SK-N-SH (cell line): ENCODE results near the gene VKORC1L1. TPM values are rescaled to one million over a fixed set of nuclear protein-coding genes. Genes with fewer than 3 reads are reported as not detected.
A peak's percentile ranks its signal among the peaks of the same experiment; 100 is the strongest.
"Not testable (repeated sequence)": the region's sequence is repeated elsewhere in the genome, so short reads cannot be mapped to it uniquely, and the experiment has no call there.

Source experiments
- CTCF ChIA-PET: fragments of 300-600, 350-600 bp; formaldehyde crosslinking; extraction: SDS; loops from one replicate; lab custom pipeline; 2021; lab: Yijun Ruan, JAX
- POLR2A ChIA-PET: fragments of 350-600 bp; sonication (Branson Sonifier 250); formaldehyde crosslinking; extraction: SDS; loops from one replicate; lab custom pipeline; 2020; ENCODE audit warnings: antibody characterized with exemption, inconsistent platforms; lab: Yijun Ruan, JAX
- DNase-seq: peaks from one replicate; pipeline ENCODE4 v3.0.0; 2012
- H2AFZ ChIP-seq: fragments of 200-600 bp; sonication (generic); 2 replicates; pipeline ENCODE4 v1.8.1; 2016; ENCODE audit warnings: antibody characterized with exemption, mild to moderate bottlenecking, low read depth
- H3F3A ChIP-seq: fragments of 200-600 bp; sonication (generic); replicated peaks from 2 replicates; pipeline ENCODE3; 2016; ENCODE audit warnings: antibody characterized with exemption, mild to moderate bottlenecking; ENCODE audit not compliant: insufficient read depth
- H3K27ac ChIP-seq, 2 experiments: fragments of 200-500 bp in 1 of 2; fragments of 200-600 bp in 1 of 2; sonication (Bioruptor generic) in 1 of 2; sonication (generic), shearing (Covaris generic) in 1 of 2; 2 replicates each; pipeline versions ENCODE4 v1.5.1 to v1.6.1; 2014 to 2016; ENCODE audit warnings: low read depth in 2 of 2, inconsistent platforms in 1 of 2, low read length in 1 of 2, mild to moderate bottlenecking in 1 of 2, mixed read lengths in 1 of 2
- H3K27me3 ChIP-seq: fragments of 200-600 bp; sonication (generic), shearing (Covaris generic); 2 replicates; pipeline ENCODE4 v1.6.1; 2016; ENCODE audit warnings: mixed run types; ENCODE audit not compliant: insufficient read depth
- H3K36me3 ChIP-seq, 2 experiments: fragments of 200-500 bp in 1 of 2; fragments of 200-600 bp in 1 of 2; sonication (Bioruptor generic) in 1 of 2; sonication (generic) in 1 of 2; replicated peaks in 1 of 2; 2 replicates each; pipeline versions ENCODE3 to v1.5.1; 2014 to 2016; ENCODE audit warnings: low read length in 1 of 2, mild to moderate bottlenecking in 1 of 2; ENCODE audit not compliant: insufficient read depth in 2 of 2, control insufficient read depth in 1 of 2
- H3K4me1 ChIP-seq, 2 experiments: fragments of 200-500 bp in 1 of 2; fragments of 200-600 bp in 1 of 2; sonication (Bioruptor generic) in 1 of 2; sonication (generic), shearing (Covaris generic) in 1 of 2; 2 replicates each; pipeline versions ENCODE4 v1.5.1 to v1.6.1; 2014 to 2016; ENCODE audit warnings: low read depth in 1 of 2, low read length in 1 of 2, mixed run types in 1 of 2; ENCODE audit not compliant: insufficient read depth in 2 of 2, control insufficient read depth in 1 of 2
- H3K4me2 ChIP-seq: fragments of 200-600 bp; sonication (generic), shearing (Covaris generic); 2 replicates; pipeline ENCODE4 v1.6.1; 2017; ENCODE audit warnings: mixed run types
- H3K4me3 ChIP-seq, 2 experiments: fragments of 200-500 bp in 1 of 2; fragments of 200-600 bp in 1 of 2; sonication (Bioruptor generic) in 1 of 2; sonication (generic), shearing (Covaris generic) in 1 of 2; 2 replicates each; pipeline versions ENCODE4 v1.5.1 to v1.8.1; 2014 to 2016; ENCODE audit warnings: low read depth in 2 of 2, inconsistent platforms in 1 of 2, low read length in 1 of 2, mild to moderate bottlenecking in 1 of 2, mixed read lengths in 1 of 2, moderate library complexity in 1 of 2
- H3K79me2 ChIP-seq: fragments of 200-600 bp; sonication (generic); 2 replicates; pipeline ENCODE4 v1.8.1; 2017; ENCODE audit warnings: mild to moderate bottlenecking; ENCODE audit not compliant: insufficient read depth
- H3K9ac ChIP-seq: fragments of 200-600 bp; sonication (generic); 2 replicates; pipeline ENCODE4 v1.6.1; 2017; ENCODE audit warnings: mixed run types
- H3K9me2 ChIP-seq: fragments of 200-600 bp; sonication (generic); 2 replicates; pipeline ENCODE4 v1.6.1; 2017; ENCODE audit warnings: mixed run types
- H3K9me3 ChIP-seq: fragments of 200-600 bp; sonication (generic); 2 replicates; pipeline ENCODE4 v1.6.1; 2017; ENCODE audit warnings: mixed run types, mild to moderate bottlenecking, moderate library complexity
- H4K20me1 ChIP-seq: fragments of 200-600 bp; sonication (generic); 2 replicates; pipeline ENCODE4 v1.6.1; 2017; ENCODE audit warnings: mild to moderate bottlenecking, mixed run types; ENCODE audit not compliant: insufficient read depth
- FOSL2 ChIP-seq: IDR thresholded peaks from 2 replicates; pipeline ENCODE4 v1.4.0; 2012; ENCODE audit warnings: low read depth, mild to moderate bottlenecking, moderate library complexity, borderline replicate concordance
- WGBS: methylation state at CpG from one replicate; pipeline ENCODE4 v1.1.6; 2017; ENCODE audit warnings: low lambda C conversion rate; 5-methylcytosine and 5-hydroxymethylcytosine counted together
- polyA plus RNA-seq, 3 experiments: library from polyadenylated mRNA; depleted of rRNA; stranded (reverse); fragments of >200 nt; gene quantifications; 2 replicates each; pipeline ENCODE4 v1.2.3, GENCODE V29; 2012

Gene VKORC1L1
- polyA plus RNA-seq, 1 of the 3 experiments (the other 2 are of a cell fraction), result 14.7 TPM

GRCh38 chr7:65866244-65866643, 6.6 kb upstream of the VKORC1L1 start:
- POLR2A ChIA-PET, result not testable (repeated sequence)

GRCh38 chr7:65867681-65868080, 5.2 kb upstream of the VKORC1L1 start:
- H3K9me2 ChIP-seq, H3K36me3 ChIP-seq, H3K4me1 ChIP-seq, CTCF ChIA-PET, DNase-seq, H3K9me3 ChIP-seq, H3K79me2 ChIP-seq, H4K20me1 ChIP-seq, POLR2A ChIA-PET, H3K9ac ChIP-seq, H3K4me3 ChIP-seq, H3K27me3 ChIP-seq, H3K27ac ChIP-seq, H2AFZ ChIP-seq, H3K4me2 ChIP-seq: not testable (repeated sequence)
- H3F3A ChIP-seq, result peaks cover 16% of the 10 kb centered on the region
- whole genome bisulfite sequencing, result 68% methylated on average over 2 of the region's 2 CpGs

More at GRCh38 chr7:65866244-65866643, 6.6 kb upstream of the VKORC1L1 start:
- H3K4me1 ChIP-seq, H3K27me3 ChIP-seq, H3K9ac ChIP-seq, H3K36me3 ChIP-seq, DNase-seq, H3K4me2 ChIP-seq, H4K20me1 ChIP-seq, H3K4me3 ChIP-seq, H3K27ac ChIP-seq, CTCF ChIA-PET, H3K9me2 ChIP-seq, H2AFZ ChIP-seq, H3K9me3 ChIP-seq, H3K79me2 ChIP-seq, H3F3A ChIP-seq: not testable (repeated sequence)
- 71% methylated on average over 3 of the region's 3 CpGs for WGBS

GRCh38 chr7:65869312-65869711, 3.6 kb upstream of the VKORC1L1 start:
- H3K4me2 ChIP-seq, H3K9ac ChIP-seq, H3K4me1 ChIP-seq, H3K27me3 ChIP-seq, H3K9me3 ChIP-seq, H3K36me3 ChIP-seq, DNase-seq, CTCF ChIA-PET, H4K20me1 ChIP-seq, H3K4me3 ChIP-seq, H3K79me2 ChIP-seq, POLR2A ChIA-PET, H3K9me2 ChIP-seq: not testable (repeated sequence)
- Histone ChIP-seq H3K27ac (peak overlapping the region in 1 of 2 experiments; percentile 36; a peak in 1 of 4 replicates), H3F3A (peaks cover 16% of the 10 kb centered on the region), H2AFZ (peak overlapping the region; percentile 82; the same call in 1 of the 2 replicates)
- peak; percentile 50; the same call in 1 of the 2 replicates for TF ChIP-seq FOSL2
- WGBS, result 36% methylated on average over 5 of the region's 5 CpGs

GRCh38 chr7:65871451-65871850, 1.4 kb upstream of the VKORC1L1 start:
- Histone ChIP-seq H3F3A (peaks cover 16% of the 10 kb centered on the region), H3K36me3 (peaks cover 0 to 12% of the 10 kb centered on the region in 2 experiments), H3K79me2 (peaks cover 28% of the 10 kb centered on the region), H2AFZ (0 out of 2 replicates have a peak overlapping the region, but pooled peaks have one; percentile 89)
- H3K4me3 ChIP-seq, H3K9ac ChIP-seq, H3K9me2 ChIP-seq, H3K9me3 ChIP-seq, POLR2A ChIA-PET, H4K20me1 ChIP-seq, H3K4me2 ChIP-seq, DNase-seq, CTCF ChIA-PET, H3K4me1 ChIP-seq, H3K27ac ChIP-seq, H3K27me3 ChIP-seq: not testable (repeated sequence)
- WGBS, result 77% methylated on average over 2 of the region's 2 CpGs

GRCh38 chr7:65873582-65874193, 814 bp downstream of the VKORC1L1 start:
- POLR2A ChIA-PET, H3K4me1 ChIP-seq, H3K9me2 ChIP-seq, H3K27me3 ChIP-seq, H2AFZ ChIP-seq, CTCF ChIA-PET, H3K9me3 ChIP-seq: not testable (repeated sequence)
- under 1% methylated on average over 33 of the region's 57 CpGs for WGBS
- H3K4me2 ChIP-seq, result peak overlapping the region; percentile 88
- DNase-seq, result peak; percentile 67
- H3F3A ChIP-seq, result peaks cover 16% of the 10 kb centered on the region
- peak overlapping the region; percentile 94 for H3K9ac ChIP-seq
- peaks cover 12% of the 10 kb centered on the region; the same call in 1 of the 2 replicates for H4K20me1 ChIP-seq
- H3K36me3 ChIP-seq, result peaks cover 0 to 12% of the 10 kb centered on the region in 2 experiments
- H3K79me2 ChIP-seq, result peaks cover 49% of the 10 kb centered on the region
- H3K4me3 ChIP-seq, result peak overlapping the region; percentile 74 to 75
- H3K27ac ChIP-seq, result peak overlapping the region; percentile 56 to 67; a peak in 3 of 4 replicates

GRCh38 chr7:65875715-65876114, 2.8 kb downstream of the VKORC1L1 start:
- H3K27me3 ChIP-seq, H2AFZ ChIP-seq, H3K4me2 ChIP-seq, POLR2A ChIA-PET, DNase-seq, H3K9me3 ChIP-seq, H3K9me2 ChIP-seq, CTCF ChIA-PET, H3K27ac ChIP-seq, H3K4me3 ChIP-seq, H3K4me1 ChIP-seq, H3K9ac ChIP-seq: not testable (repeated sequence)
- peaks cover 68% of the 10 kb centered on the region for H3K79me2 ChIP-seq
- 96% methylated on average over 4 of the region's 4 CpGs for WGBS
- H4K20me1 ChIP-seq, result peaks cover 12% of the 10 kb centered on the region; the same call in 1 of the 2 replicates
- peaks cover 12% of the 10 kb centered on the region for H3F3A ChIP-seq
- peaks cover 0 to 12% of the 10 kb centered on the region in 2 experiments for H3K36me3 ChIP-seq
